Stimulated activated CD8-positive, alpha-beta memory T cell treated with anti-CD3 and anti-CD28 coated beads, Interleukin-12 subunit alpha, Interleukin-12 subunit beta, amount 100 ng/mL, for 24 hours (primary cell): ENCODE results near the gene ABHD14A.
"Not testable (repeated sequence)": the region's sequence is repeated elsewhere in the genome, so short reads cannot be mapped to it uniquely, and the experiment has no call there.

Experiments
- DNase-seq: peaks from one replicate; pipeline ENCODE4 v3.0.0-alpha.2; 2020; ENCODE audit errors: extremely low read depth

ABHD14A gene

DNA sequence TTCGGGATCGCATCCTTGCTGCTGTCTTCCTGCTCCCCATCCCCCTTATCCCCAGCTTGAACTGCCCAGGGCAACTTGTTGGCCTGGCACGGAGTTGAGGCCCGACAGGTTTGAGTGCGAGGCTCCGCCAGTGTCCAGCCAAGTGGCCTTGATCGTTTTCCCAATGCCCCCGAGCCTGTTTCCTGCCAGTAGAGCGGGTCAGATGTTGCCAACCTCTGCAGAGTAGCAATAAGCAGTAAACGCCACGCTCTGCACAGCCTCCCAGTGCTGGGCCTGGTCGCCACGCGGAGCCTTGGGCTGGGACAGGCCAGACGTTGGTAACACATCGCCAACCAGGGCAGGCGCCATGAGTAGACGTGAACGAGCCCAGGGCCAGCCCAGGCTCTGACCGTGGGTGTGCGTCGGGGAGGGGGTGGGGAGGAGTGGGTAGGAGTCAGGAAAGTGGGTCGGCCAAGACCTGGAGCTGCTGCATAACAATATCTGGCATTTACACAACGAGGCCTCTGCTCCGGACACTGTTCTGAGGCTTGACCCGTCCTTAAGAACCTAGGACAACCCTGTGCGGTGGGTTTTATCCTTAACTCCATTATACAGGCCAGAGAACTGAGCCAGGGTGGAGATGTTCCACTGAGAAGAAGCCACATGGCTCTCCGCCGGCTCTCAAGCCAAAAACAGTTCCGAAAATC lies 444 bp upstream of the ABHD14A start:
- no peak for DNase-seq

DNA sequence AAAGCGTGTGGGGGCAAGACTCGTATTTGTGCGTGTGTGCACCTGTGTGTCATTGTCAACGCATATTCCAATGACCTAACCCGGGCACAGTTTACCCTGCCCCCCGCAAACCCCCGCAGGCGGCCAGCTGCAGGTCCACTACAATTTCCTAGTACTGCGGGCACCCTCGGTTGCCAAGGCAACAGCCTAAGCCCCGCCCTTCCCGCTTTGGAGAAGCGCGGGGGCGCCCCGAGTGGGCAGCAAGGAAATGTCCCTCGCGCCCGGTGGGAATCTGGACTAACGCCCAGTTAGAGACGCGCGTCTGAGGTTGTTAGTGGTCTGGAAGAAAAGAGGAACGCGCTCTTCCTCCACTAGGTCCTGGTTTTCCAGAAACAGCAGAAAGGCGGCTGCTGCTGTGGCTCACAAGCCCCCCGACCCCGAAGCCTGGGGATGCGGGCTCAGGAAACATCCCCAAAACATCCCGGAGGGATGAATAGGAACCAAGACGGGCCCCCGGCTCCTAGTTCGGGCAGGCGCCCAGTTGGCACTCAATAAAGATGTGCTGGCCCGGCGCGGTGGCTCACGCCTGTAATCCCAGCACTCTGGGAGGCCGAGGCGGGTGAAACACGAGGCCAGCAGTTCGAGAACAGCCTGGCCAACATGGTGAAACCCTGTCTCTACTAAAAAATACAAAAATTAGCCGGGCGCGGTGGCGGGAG lies 1.1 kb downstream of the ABHD14A start:
- DNase-seq, result no peak

DNA sequence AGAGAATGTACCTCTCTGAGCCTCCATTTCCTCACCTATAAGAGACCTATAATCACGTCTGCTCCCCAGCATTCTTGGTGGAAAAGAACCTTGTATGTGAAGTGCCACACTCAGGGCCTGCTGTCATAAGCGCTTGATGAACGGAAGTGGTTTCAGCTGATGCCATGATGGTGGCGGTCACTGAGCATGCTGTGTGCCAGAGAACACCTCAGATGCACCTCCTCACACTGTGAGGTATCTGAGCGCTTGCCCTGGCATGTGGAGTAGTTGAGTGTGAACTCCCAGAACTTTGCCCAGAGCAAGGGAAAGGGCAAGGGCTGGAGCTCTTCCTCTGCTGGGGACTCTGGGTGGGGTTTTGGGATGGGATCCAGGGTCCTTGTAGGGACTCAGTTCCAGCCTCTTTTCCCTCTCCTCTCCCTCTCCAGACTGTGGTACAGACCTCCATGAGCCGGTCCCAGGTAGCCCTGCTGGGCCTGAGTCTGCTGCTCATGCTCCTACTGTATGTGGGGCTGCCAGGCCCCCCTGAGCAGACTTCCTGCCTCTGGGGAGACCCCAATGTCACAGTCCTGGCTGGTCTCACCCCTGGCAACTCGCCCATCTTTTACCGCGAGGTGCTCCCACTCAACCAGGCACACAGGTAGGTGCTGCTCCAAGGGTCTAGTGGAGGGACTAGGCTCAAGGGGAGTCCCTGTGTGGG lies 2.7 kb downstream of the ABHD14A start:
- DNase-seq, result no peak

DNA sequence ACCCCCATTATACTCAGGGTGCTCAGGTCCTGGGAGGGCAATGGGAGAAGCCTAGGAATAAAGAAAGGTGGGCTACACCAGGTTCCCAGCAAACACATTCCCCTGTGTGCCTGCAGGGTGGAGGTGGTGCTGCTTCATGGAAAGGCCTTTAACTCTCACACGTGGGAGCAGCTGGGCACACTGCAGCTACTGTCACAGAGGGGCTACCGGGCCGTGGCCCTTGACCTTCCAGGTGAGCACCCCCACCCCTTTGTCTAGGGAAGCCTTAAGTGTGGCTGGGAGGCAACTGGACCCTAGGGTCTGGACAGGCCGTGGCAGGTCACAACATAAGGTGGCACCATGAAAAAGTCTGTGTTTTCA lies 3.3 kb downstream of the ABHD14A start:
- no peak for DNase-seq

DNA sequence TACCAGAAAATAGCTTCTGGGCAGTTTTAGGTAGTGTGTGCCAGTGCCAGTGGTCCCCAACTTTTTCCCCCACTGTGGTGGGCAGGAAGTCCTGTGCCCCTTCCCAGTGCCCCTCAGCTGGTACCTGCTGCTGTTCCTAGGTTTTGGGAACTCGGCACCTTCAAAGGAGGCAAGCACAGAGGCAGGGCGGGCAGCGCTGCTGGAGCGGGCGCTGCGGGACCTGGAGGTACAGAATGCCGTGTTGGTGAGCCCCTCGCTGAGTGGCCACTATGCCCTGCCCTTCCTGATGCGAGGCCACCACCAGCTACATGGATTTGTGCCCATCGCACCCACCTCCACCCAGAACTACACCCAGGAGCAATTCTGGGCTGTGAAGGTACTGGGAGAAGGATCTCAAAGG lies 5.4 kb downstream of the ABHD14A start:
- DNase-seq, result no peak

DNA sequence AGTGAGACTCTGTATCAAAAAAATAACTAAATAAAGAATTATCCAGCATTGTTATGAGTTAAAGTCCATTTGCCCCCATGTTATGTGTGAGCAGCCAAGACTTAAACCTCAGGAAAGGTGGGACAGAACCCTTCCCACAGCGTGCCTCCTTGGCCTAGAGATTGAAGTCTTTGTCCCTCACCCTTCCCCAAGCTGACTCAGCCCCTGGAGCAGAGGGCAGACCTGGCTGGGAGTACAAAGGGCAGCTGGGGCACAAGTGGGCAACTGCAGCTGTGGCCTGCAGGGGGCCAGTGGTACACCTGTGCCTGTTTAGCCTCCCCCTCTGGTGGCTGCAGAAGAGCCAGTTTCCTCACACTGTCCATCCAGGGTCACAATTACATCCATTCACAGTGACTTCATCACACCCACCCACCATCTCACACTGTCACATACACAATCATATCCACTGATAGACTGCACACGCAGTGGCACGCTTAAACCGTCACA lies 7.5 kb downstream of the ABHD14A start:
- DNase-seq, result no peak

DNA sequence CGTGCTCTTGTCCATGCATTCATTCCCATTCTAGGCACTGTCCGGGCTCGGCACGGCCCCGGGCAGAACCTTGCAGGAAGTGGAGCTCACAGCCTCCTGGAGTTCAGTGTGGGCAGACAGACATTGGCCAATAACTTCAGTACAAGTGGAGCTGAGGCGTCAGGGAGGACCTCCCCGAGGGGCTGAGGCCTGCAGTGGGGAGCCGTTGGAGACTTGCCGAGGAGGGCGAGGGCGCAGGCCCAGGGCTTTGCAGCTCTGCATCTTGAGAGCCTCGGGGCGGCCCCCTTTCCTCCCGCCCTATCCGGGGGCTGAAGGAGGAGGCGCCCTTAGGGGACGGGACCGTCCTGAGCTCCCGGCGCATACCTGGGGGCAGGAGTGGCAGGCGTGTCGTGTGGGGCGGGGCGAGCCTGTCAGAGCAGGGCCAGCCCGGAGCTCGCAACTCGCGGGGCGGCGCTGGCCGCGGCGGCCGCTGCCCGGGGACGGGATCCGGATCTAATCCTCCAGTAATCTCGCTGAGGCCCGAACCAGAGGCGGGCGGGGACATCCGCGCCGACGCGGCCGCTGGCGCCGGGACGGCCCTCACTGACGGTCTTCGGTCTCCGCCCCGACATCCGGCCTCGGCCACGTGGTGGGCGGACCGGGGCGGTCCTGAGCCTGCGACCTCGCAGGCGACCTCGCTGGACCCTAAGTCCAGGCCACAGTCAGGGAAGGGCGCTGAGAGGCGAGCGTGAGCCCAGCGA lies 8.1 kb downstream of the ABHD14A start, which contains the start of gene ACY1:
ACY1 (plus strand) TSS at position 698 of the 740 bp plus-strand sequence. CDS start 530 bp downstream, outside the sequence.
- peak; percentile 67 for DNase-seq

DNA sequence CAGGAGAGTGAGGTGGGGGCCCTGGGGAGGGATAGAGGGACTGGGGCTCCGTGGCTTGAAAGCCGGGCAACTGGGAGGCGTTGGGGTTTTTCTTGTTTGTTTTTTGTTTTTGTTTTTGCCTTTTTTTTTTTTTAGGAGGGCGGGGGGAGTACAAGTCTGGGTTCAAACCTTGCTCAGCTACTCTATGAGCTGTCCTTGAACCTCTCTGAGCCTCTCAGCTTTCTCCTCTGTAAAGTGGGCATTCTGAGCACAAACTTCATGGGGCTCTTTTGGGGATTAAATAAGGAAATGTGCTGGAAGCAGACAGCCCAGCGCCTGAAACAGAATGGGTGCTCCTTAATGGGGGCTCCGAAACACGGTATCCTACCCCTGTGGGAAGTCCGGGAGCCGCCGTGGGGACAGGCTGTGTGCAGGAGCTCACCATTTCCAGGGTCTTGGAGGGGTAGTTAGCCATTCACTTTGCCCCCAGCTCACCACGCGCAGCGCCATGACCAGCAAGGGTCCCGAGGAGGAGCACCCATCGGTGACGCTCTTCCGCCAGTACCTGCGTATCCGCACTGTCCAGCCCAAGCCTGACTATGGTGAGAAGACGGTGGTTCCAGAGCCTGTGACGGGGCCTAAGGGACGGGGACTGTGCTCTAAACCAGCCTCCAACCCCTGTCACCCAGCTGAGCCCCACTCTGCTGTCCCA lies 8.9 kb downstream of the ABHD14A start:
- DNase-seq, result no peak

DNA sequence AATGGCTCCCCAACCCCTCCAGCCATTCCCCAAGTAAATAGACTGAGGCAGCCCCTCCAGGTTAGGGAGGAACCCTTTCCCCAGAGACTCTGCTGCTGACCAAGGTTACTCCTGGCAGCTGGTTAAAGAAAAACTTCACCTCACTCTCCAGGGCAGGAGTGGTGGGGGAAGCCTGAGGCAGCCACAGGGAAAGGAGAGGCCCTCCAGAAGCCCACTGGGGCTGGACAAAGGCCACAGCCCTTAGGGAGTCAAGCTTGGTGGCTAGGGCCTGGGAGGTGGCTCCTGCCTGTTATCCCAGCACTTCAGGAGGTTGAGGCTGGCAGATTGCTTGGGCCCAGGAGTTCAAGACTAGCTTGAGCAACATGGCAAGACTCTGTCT lies 9.4 kb downstream of the ABHD14A start:
- DNase-seq, result no peak

DNA sequence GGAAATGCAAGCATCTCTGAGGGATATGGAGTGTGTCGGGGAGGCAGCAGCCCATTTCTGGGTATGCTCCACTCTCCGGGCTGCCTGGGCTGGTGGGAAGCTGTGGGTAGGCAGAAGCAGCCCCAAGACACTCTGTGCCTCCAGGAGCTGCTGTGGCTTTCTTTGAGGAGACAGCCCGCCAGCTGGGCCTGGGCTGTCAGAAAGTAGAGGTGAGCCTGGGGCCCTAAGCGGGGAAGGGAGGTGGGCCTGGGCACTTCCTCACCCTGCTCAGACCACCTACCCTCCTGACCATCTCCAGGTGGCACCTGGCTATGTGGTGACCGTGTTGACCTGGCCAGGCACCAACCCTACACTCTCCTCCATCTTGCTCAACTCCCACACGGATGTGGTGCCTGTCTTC lies 10.2 kb downstream of the ABHD14A start:
- DNase-seq, result no peak

DNA sequence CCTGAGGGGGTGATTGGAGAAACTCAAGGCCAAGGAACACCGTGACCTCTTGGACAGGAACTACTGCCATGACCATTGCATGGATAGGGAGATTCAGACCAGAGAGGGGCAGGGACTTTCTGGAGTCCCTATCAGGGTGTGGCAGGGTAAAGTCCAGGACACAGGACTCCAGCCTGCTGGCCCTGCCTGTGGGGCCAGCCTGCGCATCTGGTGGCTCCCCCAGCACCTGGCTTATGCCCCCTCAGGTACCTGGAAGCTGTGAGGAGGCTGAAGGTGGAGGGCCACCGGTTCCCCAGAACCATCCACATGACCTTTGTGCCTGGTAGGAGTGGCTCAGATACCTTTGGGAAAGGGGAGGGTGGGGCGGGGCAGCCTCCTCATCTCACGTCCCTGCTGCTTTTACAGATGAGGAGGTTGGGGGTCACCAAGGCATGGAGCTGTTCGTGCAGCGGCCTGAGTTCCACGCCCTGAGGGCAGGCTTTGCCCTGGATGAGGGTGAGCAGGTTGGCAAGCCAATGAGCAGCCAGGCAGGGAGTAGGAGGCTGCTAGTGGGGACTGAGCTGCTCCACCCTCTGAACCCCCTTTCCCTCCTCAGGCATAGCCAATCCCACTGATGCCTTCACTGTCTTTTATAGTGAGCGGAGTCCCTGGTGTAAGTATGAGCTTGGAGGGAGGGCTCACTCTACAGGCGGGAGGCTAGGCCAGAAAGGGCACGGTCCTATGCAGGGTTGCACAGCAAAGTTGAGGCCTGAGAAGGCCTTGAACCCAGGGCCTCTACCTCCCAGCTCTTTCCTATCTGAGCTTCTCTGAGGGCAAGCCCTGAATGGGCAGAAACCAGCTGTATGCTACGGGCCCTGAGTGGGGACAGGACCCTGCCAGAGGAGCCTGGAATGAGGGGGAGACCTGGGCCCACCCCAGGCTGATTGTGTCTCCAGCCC lies 11.4 kb downstream of the ABHD14A start:
- no peak for DNase-seq

DNA sequence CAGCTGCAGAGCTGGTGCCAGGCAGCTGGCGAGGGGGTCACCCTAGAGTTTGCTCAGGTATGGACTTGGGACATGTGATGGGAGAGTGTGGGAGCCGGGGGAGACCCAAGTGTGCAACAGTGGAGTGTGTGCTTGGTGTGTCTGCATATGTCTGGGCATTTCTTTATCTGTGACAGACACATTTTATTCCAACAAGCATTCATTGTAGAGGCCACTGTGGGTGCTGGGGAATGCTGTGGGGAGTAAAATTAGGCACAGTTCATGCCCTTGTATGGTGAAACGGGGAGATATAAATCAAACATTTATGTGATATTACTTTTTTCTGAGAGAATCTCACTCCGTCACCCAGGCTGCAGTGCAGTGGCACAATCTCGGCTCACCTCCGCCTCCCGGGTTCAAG lies 12.7 kb downstream of the ABHD14A start:
- no peak for DNase-seq

DNA sequence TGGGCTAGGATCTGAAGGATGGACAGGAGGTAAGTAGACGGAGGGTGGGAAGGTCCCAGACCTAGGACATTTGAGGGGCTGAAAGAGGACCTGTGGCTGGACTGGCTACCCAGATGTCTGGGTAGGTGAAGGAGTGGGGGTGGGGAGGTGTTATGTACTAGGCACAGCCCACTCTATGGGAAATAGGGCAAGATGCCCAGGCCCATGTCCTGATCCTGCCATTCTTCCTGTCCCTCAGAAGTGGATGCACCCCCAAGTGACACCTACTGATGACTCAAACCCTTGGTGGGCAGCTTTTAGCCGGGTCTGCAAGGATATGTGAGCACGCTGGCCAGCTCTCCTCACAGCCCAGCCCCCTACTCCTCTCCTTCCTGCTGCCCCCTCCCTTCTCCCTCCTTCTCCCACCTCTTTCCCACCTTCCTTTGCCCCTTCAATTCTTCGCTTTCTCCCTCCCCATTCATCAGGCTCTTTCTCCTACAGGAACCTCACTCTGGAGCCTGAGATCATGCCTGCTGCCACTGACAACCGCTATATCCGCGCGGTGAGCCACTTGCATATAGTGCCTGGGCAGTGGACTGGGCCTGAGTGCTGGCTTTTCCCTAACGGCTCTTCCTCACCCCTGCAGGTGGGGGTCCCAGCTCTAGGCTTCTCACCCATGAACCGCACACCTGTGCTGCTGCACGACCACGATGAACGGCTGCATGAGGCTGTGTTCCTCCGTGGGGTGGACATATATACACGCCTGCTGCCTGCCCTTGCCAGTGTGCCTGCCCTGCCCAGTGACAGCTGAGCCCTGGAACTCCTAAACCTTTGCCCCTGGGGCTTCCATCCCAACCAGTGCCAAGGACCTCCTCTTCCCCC lies 13.7 kb downstream of the ABHD14A start:
- no peak for DNase-seq

DNA sequence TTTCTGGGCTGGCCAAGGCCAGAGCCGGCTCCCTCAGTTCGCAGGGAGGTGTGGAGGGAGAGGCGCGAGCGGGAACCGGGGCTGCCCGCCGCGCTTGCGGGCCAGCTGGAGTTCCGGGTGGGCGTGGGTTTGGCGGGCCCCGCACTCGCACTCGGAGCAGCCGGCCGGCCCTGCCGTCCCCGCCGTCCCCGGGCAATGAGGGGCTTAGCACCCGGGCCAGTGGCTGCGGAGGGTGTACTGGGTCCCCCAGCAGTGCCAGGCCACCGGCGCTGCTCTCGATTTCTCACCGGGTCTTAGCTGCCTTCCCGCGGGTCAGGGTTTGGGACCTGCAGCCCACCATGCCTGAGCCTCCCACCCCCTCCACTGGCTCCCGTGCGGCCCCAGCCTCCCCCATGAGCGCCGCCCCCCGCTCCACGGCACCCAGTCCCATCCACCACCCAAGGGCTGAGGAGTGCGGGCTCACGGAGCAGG lies 15.7 kb downstream of the ABHD14A start:
- not testable (repeated sequence) for DNase-seq

DNA sequence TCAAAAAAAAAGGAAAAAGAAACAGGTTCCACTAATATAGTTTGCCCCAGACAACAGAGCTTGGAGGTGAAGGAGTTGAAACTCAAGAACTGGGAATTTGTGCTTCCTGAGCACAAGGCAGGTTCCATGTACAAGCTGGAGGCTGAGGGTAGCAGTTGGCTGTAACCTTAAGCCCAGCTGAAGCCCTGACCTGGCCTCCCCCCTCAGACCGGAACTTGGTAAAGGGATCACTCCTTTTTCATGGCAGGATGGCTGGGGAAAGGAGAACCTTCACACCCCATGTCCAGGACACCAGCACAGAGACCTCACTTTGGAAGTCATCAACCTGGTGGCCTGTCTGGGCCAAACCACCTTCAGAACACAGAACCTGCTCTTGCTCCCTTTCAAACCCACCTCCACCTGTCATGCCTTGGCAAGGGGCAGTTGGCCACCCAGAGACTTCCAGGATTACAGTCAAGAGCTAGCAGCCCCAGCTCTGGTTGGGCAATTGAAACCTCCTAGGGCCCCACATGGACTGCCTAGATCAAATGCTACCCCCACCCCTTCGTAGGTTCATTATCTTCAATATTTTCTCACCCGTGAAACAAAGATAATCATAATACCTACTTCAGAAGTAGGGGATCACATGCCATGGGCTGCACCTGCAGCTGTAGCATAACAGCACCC lies 17.3 kb downstream of the ABHD14A start:
- DNase-seq, result no peak

DNA sequence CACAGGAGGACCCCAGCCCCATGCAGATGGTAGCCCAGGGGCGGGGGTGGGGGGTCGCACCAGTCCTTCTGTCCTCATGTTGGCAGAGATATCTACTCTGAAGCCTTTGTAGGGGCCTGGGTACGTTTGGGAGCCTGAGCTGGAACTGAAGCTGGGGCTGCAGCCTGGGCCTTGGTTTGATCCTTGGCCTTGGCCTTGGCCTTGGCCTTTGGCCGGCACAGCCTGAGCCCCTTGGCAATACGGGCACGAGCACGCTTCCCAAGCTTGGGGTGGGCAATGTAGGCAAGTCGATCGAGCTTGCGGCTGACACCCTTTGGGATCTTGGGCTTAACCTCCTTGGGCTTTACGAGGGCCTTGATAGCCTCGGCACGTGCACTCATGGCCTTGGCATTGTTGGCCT lies 18.8 kb downstream of the ABHD14A start:
- not testable (repeated sequence) for DNase-seq

DNA sequence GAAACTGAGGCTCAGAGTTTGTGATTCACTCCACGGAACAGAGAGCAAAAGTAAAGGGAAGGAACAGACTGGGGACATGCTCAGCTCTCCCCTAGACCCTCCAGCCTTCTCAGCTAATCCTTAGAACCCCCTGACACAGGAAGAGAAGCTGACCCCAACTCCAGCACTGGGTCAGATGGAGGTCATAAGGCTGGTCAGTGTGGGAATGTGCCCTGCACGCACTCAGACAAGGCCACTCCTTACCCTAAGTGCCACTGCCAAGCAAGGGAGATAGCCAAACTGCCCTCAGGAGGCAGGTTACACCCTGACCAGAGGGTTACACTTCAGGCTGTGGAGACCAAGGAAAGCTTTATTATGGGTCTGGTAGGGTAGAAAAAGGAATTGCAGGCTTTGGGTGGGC lies 19.7 kb downstream of the ABHD14A start:
- no peak for DNase-seq

DNA sequence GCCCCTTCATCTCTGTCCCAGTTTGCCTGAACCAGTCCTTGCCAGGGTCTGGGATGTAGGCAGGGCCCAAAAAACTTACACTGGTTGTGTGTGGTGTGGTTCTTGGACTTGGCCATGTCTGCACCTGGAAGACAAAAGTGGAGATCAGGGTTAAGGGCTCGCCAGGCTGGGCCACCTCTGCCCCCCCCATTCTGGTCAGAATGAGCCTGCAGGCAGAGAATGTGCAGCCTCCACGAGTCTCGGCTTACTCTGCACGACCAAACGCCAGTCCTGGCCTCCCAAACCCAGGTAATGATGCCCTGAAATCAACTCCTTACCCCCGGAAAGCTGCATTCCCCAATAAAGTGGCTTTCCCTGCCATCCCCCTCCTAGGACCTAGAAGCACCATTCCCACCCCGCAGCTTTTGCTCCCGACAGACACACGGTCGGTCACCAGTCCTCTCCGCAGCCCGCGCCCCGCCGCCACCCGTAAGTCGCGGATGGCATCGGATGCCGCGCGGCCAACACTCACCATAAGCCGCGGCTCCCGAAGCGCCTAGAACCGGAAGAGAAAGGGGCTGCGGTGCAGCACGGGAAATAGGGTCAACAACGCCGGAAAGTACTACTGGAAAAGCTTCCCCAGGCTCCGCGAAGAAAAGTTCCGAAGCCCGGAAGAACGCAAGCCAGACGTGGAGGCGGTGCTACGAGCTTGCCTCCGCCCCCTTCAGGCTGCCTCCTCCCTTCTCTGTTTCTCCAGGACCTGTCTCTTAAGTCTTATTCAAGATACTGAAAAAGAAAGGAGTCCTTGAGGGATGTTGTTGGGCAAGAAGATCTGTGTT lies 20.7 kb downstream of the ABHD14A start, which contains the start of gene RPL29:
RPL29 (minus strand) TSS at position 550 of the 818 bp plus-strand sequence; CDS start at position 116, 434 bp downstream.
- peak; percentile 71 for DNase-seq
